ENCODE measurements around the gene MUC4. TPM values are rescaled to one million over a fixed set of nuclear protein-coding genes. Genes with fewer than 3 reads are reported as not detected.

MUC4 gene
- total and polyA plus RNA-seq, 10 of the 15 experiments (the other 5 are each of a cell fraction or from before 2014, with no cell fraction given), result 0.02 to 0.46 (median 0.27) TPM; not detected in 4

GRCh38 chr3:195768414-195768813 is 43.3 kb downstream of the MUC4 start:
- H3K27me3 ChIP-seq (replicated peaks in 1 of 2; ENCODE audit: control insufficient read depth in 2 of 2, insufficient read depth in 2 of 2, low read length in 1 of 2), result no peaks in the 10 kb centered on the region
- no peaks in the 10 kb centered on the region; the same call in 2 of the 3 replicates for H3K9me3 ChIP-seq (replicated peaks; ENCODE audit: control insufficient read depth, insufficient read depth, low read length)
- no peaks in the 10 kb centered on the region for H3K4me1 ChIP-seq (ENCODE audit: control insufficient read depth, insufficient read depth, low read length)
- CTCF ChIA-PET, result no interaction called here
- no peak overlapping the region for H3K27ac ChIP-seq (ENCODE audit: control insufficient read depth, insufficient read depth)
- BruUV-seq (replicated peaks), result no TSS peak
- POLR2A ChIA-PET, result no interaction called here
- no peaks in the 10 kb centered on the region for H4K20me1 ChIP-seq (ENCODE audit: control insufficient read depth, insufficient read depth)
- no peak overlapping the region for H3K9ac ChIP-seq (ENCODE audit: control insufficient read depth, insufficient read depth, low read length)
- H3K4me3 ChIP-seq, result no peak overlapping the region
- H3K4me2 ChIP-seq (ENCODE audit: control insufficient read depth, insufficient read depth), result no peak overlapping the region
- no peaks in the 10 kb centered on the region for H3K36me3 ChIP-seq (ENCODE audit: control insufficient read depth in 2 of 2, insufficient read depth in 2 of 2, low read length in 1 of 2)
- 39% methylated on average over 6 of the region's 6 CpGs for WGBS (ENCODE audit: insufficient coverage, insufficient replicate concordance, low lambda C conversion rate, missing lambda C conversion rate)
- DNase-seq (ENCODE audit: low read depth, low spot score) (no peak), FAIRE-seq (no peak), ATAC-seq (no peak)
- TF ChIP-seq TBL1XR1 (IDR thresholded peaks at IDR 0.05; ENCODE audit: low read depth, low read length) (no peak), NR2F1 (conservative IDR thresholded peaks at IDR 0.05) (no peak), SIX5 (IDR thresholded peaks at IDR 0.05; ENCODE audit: low read depth, low read length, severe bottlenecking) (no peak), SMAD1 (IDR thresholded peaks at IDR 0.05; ENCODE audit: low read depth, partially characterized antibody) (no peak), ZBED1 (IDR thresholded peaks at IDR 0.05; ENCODE audit: borderline replicate concordance) (no peak), MEF2A (IDR thresholded peaks at IDR 0.05; ENCODE audit: insufficient read depth, low read depth, low read length) (no peak), SREBF2 (IDR thresholded peaks at IDR 0.05; ENCODE audit: low read length) (no peak), RCOR1 (conservative IDR thresholded peaks at IDR 0.05; ENCODE audit: low read depth, low read length) (no peak), CUX1 (IDR thresholded peaks at IDR 0.05; ENCODE audit: insufficient replicate concordance, low read depth, low read length) (no peak), MAX (IDR thresholded peaks at IDR 0.05; ENCODE audit: low read depth, low read length) (no peak), KAT2A (conservative IDR thresholded peaks at IDR 0.05; ENCODE audit: control insufficient read depth, low read depth, low read length) (no peak), LARP7 (IDR thresholded peaks at IDR 0.05) (no peak)
- SMC1A ChIA-PET (ENCODE audit: uncharacterized antibody, unreplicated experiment), result no interaction called here
- H2AFZ ChIP-seq (ENCODE audit: control insufficient read depth, low read depth, low read length), result no peak overlapping the region
- in situ Hi-C loops (cut with MboI) (no loop called here), intact Hi-C loops (cut with micrococcal nuclease; ENCODE audit: unreplicated experiment) (no loop called here)
- H3K79me2 ChIP-seq (ENCODE audit: control insufficient read depth, insufficient read depth, low read length), result no peaks in the 10 kb centered on the region
- RAD21 ChIA-PET (ENCODE audit: unreplicated experiment), result no interaction called here

Measured in GM12878 (cell line).